Pulmonary artery endothelial cell (primary cell): ENCODE measurements around the gene ASTL. TPM values are rescaled to one million over a fixed set of nuclear protein-coding genes. Genes with fewer than 3 reads are reported as not detected.

Experiments used
- DNase-seq: peaks from one replicate; pipeline ENCODE4 v3.0.0-alpha.2; 2011; ENCODE audit warnings: low read depth, low spot score
- total RNA-seq: library from RNA; depleted of rRNA; stranded (reverse); fragments of >200 nt; gene quantifications from 2 replicates; pipeline ENCODE4 v1.2.3, GENCODE V29; 2014

Gene ASTL
- total RNA-seq, 1 donor from 2014 or later, result not detected

DNA sequence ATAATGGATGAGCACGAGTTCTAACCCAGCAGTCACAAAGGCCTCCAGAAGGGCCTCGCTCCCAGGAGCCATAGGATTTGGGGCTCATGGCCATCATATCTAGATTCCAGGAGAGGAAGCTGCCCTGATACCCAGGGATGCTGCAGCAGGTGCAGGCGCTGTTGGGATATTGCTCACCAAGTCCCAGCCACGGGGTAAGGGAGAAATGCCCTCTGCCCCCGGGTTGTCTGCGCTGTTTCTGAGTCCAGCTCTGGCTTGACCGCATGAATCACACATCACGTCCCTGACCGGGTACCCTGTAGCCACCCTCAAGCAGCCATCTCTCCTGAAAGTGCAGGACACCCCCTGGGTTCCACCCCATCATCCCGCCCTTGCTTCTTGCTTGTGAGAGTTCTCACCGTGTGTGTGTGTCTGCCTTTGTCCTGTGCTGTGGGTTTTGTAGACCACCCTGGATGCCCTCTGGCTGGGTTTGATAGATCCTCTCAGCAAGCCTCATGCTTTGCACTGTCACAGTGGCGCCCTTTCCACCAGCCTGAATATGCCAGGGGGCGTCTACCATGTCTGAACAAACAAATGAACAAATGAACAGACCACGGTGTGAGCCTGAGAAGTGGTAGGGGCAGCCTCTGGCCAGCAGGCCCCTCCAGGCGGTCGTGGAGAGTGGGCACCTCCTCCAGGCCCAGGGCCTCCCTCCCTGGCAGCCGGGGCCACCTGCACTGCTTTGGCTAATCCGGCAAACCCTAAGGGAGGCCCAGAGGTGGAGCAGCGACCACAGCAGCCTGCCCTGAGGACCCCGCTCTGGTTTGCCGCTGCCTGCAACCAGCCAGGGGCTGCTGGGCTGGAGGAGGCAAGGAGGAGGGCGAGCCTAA, 54.1 kb downstream of the ASTL start:
- DNase-seq, result no peak

DNA sequence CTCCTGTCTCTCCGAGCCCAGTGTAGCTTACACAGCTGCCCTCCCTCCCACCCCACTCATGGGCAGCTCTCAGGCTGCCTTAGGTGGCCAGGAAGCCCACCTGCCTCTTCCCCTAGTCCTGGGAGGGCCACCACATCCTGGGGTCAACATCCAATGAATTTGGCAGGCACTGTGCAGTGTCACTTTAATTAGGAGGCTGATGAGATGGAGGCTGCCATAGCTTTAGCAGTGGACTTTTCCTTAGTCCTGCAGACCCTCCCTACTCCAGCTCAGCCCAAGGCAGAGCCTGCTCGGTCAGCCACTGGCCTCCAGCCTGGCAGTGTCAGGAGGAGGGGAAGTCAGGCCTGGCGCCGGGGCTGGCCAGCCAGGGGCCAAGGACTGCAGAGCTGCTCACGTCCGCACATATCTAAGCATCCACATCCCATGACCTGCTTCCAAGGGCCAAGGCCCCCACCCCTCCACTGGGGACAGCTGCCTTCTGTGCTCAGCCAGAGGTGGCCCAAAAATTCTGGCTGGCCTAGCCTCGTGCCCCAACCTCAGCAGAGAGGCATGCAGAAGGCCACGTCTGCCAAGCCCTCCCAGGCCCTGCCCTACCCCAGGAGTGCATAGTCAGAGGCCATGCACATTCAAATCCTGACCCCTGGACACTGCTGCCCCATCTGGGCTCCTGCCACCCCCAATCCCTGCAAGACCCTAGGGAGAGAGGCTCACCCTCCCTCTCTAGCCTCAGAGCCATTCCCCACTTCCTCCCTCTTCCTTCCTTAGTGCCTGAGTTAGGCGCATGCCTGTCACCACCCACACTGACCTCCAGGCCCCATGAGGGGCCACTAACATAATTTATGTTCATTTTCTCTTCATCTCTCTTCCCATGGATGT, 55.0 kb downstream of the ASTL start:
- no peak for DNase-seq

DNA sequence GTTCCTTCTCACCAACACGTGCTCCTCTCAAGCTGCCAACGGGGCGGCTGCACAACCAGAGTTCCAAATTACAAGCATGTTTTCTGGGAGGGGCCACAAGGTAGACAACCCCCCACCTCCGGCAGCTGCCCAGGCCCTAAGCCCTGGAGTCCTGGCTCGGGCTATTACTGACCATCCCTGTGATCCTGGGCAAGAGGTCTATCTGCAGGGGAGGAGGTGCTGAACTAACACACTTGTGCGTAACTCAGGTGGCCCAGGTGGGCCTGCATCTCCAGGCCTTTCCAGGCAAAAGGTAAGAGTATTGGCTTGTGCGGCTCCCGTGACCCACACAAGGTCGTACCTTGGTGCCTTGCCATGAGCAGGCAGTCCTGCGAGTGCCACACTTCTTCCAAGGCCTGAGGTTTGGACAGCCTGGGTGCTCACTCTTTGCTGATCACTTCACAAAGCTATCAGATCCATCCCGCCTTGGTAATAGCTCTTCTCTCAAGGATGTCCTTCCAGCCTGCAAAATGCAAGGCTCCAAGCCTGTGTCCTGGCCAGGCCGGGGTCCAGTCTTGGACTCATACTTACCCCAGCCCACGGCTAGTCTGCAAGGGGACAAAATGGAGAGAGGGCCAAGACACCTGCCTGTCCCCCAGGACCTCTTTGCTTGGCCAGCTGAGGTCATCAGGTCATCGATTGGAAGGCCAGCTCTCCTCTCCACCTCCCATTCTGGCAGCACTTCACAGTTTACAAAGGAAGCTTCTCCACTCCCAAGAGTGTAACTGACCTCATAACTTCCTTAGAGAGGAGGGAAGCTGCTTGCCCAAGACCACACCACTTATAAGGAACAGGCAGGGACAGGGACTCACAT, 55.9 kb downstream of the ASTL start:
- no peak for DNase-seq

DNA sequence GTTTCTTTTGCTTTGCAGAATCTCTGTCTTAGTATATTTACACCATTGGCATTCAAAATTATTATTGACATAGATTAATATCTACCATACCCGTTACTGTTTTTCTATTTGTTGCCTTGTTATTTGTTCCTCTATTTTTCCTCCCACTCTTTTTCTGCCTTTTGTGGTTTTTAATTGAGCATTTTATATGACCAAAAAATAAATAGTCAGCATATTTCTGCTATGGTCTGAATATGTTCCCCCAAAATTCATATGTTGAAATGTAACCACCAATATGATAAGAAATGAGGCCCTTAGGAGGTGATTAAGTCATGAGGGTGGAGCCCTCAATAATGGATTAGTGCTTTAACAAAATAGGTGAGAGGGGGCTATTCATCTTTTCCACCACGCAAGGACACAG, 57.3 kb downstream of the ASTL start:
- no peak for DNase-seq

DNA sequence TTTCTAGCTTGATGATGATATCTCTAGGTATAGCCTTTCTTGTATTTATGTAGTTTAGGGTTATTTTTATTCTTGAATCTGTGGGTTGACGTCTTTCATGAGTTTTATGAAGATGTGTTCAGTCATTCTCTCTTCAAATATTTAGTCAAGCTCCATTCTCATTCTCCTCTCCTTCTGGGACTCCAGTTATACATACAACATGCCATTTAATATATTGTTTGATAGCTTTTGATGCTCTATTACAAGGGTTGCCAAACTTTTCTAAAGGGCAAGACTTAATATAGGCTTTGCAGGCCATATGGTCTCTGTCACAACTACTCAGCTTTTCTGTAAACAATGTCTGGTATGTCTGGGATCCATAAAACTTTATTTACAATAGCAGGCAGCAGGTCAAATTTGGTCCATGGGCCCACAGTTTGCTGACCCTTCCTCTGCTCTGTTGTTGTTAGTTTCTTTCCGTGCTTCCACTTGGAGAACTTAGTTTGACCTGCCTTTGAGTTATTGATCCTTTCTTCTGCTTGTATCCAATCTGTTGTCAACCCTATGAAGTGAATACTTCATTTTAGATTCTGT, 63.0 kb downstream of the ASTL start:
- DNase-seq, result no peak

DNA sequence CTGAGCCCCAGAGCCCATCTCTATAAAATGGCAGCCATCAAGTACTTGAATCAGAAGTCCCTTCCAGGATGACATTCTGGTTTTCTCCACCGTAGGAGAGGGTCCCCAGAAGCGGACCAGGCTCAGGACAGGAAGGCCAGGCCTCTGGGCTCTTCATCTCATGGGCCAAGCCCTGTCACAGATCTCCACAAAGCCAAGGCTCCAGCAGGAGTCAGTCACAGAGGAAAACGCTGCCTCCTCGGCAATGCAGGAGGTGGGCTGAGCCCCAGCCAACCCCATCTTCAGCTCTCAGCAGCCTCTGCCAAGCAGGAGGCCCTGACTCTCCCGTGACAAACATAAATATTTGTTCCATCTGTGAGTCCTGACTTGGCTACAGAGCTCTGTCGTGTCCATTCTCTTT, 64.1 kb downstream of the ASTL start:
- no peak for DNase-seq

DNA sequence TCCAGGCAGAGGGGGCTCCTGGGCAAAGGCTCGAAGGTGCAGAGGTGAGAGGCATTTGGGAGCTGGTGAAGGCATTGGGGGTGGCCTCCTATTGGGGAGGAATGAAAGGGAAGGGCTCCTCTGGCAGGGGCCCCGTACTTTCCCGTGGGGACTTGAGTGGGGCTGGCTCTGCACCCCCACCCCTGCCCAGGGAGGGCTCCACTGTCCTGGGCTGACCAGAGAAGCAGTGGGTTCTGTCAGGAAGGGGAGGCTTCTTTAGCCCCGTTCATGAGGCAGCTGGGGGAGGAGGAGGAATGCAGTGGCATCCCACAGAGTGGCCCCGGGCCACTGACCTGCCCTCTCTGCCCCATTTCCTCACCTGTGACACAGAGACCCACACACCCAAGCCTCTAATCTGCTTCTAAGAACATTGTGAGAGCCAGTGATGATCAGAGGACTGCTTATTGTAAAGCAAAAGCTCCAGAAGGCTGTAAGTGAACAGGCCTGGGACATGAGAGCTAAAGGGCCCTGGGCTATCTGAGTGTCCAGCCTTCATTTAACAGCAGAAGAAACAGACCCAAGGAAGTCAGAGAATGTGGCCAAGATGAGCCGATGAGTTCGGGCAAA, 65.0 kb downstream of the ASTL start:
- DNase-seq, result no peak

Other genes with a start within 250 kb of the ASTL start
- gene ANKRD36C, start 146.7 kb downstream of the ASTL start, total RNA-seq, result 39.6 and 45.0 TPM in 2 replicates
- gene GPAT2, start 103.6 kb downstream of the ASTL start, total RNA-seq, result 5.1 and 6.3 TPM in 2 replicates
- not detected in 2 replicates for gene ADRA2B, start 21.9 kb downstream of the ASTL start, total RNA-seq
- 0.42 and 0.53 TPM in 2 replicates for gene DUSP2, start 6.9 kb upstream of the ASTL start, total RNA-seq
- 159 and 229 TPM in 2 replicates for gene STARD7, start 70.3 kb upstream of the ASTL start, total RNA-seq
- 17.1 and 22.4 TPM in 2 replicates for gene TMEM127, start 127.5 kb upstream of the ASTL start, total RNA-seq
- 96.7 and 106 TPM in 2 replicates for gene CIAO1, start 127.7 kb upstream of the ASTL start, total RNA-seq
- 64.1 and 68.1 TPM in 2 replicates for gene SNRNP200, start 167.0 kb upstream of the ASTL start, total RNA-seq
- gene ITPRIPL1, start 186.8 kb upstream of the ASTL start, total RNA-seq, result 1.3 and 5.4 TPM in 2 replicates
- gene NCAPH, start 197.3 kb upstream of the ASTL start, total RNA-seq, result 17.7 and 29.2 TPM in 2 replicates